ENCODE data around the gene ERGIC1.

Gene ERGIC1

DNA sequence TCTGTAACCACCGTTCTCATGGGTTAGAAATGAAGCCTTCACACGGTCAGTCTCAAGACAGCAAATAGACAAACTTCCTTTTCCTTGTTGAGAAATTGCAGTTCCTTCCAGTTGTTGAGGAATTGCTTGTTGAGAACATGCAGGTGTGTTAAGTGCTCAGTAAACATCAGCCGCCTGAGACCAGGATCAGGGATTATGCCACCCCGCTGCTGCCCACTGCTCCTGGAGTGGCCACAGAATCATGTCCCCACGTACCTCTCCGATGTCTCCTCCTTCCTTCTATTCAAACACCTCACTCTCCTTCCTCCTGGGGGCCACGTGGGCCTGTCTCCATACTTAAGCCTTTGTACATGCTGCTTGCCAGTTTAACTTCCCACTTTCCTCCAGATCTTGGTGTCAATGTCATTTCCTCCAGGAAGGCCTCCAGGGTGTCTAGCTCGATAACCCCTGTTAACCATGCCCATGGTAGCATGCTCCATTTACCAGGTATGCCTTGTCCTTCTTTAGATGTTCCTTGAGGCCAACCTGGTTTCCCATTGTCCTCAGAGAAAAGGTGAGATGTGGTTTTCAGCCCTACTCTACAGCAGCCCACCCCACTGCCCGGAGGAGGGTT is 91.4 kb downstream of the ERGIC1 start:
- DNase-seq: no peak

GRCh38 chr5:172926008-172926523 is 92.0 kb downstream of the ERGIC1 start:
- no peak for DNase-seq

GRCh38 chr5:172926796-172927195 is 92.7 kb downstream of the ERGIC1 start:
- no peak for DNase-seq

- DNase-seq: no peak
These were observed 95.4 kb downstream of the ERGIC1 start for GRCh38 chr5:172929371-172929838.

- no peak for DNase-seq
These were observed 97.0 kb downstream of the ERGIC1 start for GRCh38 chr5:172931001-172931536.

DNA sequence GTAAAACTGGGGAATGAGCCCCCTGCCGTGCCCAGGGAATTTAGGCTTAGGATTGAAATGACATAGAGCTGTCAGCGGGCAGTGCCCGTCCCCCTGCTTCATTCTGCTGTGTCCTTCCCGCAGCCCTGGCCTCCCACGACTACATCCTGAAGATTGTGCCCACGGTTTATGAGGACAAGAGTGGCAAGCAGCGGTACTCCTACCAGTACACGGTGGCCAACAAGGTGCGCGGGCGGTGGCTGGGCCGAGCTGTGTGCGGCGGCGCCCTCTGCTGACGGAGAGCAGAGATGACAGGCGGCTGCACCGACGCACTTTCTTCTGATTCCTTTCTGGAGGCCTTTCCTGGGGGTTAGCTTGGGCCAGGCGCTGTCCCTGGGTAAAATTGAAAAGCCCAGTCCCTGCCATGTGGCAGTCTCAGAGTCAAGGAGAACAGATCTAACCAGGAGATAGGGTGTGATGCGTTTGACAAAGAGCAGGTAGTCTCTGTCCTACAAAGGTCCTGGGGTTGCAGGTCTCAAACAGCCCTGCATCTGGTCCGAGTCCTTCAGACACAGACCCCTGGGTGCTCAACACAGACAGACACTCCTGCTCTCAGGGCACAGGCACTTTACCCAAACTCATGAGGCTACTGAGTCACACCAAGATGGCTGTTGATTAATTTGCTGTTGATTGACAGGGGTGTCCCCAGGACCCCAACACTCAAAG is 98.4 kb downstream of the ERGIC1 start:
- peak; percentile 57 for DNase-seq

- no peak for DNase-seq
These were observed 99.2 kb downstream of the ERGIC1 start for GRCh38 chr5:172933238-172933637.

DNA sequence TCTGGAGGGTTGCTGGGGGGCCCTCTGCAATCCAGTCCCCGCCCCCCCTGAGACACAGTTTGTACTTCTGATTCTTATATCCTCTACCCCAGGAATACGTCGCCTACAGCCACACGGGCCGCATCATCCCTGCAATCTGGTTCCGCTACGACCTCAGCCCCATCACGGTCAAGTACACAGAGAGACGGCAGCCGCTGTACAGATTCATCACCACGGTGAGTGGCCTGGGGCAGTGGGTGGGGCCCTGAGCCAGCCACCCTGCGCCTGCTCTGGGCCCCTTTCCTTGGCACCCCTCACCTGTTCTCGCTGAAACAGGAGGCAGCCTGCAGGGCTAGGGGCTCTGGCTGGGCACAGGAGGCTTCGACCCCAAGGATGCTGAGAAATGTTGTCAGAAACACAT is 101.0 kb downstream of the ERGIC1 start:
- no peak for DNase-seq

- no peak for DNase-seq
These were observed 102.3 kb downstream of the ERGIC1 start for GRCh38 chr5:172936401-172936800.

DNA sequence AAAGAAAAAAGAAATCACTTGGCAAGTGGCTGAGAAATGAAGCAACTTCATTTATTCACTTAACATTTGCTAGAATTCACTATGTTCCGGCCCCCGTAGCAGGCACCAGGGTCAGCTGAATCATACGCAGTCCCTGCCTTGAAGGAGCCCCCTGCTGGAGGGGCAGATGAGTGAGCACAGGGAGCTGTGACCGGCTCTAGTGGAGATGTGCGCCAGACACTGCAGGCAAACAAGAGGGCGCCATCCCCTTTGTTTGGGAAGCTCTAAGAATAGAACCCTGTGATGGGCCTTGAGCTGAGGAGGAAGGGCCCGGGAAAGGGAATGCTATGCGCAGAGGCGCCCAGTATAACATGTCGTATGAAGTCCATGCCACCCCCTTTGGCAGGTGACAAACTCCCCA is 105.0 kb downstream of the ERGIC1 start:
- peak; percentile 61 for DNase-seq

DNA sequence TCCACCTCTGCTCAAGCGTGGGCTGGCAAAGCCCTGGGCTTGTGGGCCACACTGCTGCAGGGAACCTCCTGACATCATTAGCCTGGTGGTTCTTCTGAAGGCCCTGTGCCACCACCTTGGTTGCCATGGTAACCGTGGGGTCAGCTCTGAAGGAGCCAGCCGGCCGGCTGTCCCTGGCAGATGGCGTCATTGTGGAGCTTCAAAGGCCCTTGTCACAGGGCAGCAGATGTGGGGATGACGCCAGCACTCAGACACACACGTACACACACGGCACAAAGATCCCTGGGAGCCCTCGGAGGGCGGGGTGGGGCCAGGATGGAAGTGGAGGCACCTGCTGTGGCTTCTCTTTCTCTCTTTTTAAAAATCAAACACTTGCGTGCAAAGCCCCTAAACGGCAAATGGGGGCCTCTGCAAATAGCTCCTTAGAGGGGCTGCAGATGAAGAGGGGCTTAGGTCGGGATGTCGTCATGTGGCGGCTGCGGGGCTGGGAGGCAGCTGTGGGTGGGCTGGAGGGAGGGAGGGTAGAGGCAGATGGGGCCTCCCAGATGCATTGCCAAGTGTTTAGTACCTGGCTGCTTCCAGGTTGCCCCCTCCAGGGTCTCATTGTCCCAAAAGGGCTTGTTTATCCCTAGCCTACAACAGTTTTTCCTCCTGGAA is 105.7 kb downstream of the ERGIC1 start:
- DNase-seq: peak; percentile 85

DNA sequence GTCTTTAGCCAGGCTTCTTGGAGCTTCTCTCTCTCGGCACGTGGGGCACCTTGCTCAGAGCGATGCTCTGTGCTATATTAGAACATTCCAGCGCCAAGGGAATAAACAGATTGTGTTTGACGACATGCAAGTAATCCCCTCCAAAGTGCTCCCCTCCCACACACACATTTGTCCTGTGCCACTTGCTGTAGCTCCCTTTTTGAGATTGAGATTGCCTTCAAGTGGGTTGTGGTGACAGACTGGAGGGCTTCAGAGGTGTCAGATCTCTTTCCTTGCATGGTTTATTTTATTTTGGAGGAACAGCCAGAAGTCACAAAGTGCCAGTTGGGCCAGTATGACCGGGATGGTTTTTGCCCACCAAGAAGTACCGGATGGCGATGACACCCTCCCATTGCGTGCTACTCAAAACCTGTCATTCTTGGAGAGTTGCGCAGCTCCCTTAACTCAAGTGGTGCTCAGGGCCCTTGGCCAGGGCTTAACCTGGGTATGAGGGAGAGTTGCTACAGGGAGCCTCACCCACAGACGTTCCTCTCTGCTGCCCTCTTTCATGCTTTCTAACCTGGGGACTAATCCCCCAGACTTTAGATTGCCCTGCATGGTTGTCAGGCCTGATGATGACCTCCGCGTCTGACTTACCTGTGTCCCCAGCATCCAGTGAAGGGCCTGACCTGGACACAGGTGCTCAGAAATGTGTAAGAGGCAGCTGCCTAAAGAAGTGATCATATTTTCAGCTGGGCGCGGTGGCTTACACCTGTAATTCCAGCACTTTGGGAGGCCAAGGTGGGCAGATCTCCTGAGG is 106.4 kb downstream of the ERGIC1 start:
- peak; percentile 57 for DNase-seq

GRCh38 chr5:172941067-172941516 is 107.0 kb downstream of the ERGIC1 start:
- DNase-seq: peak; percentile 49

DNA sequence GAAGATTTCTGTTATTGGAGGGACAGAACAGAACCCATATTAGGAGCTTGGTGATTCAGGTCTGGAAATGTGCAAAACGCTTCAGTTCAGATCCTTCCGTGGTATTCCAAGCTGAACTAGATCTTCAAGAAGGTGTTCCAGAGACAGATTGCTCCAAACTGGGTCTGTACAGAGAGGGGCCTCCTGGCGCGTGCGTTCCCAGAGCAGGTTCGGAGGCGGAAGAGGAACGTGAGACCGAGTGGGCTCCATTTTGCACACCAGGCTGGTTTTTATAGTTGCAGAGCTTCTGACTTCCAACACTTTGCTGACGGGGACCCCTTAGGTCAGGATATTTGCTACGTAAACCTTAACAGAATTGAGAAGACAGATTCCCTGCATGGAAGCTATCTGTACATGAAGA is 108.5 kb downstream of the ERGIC1 start:
- no peak for DNase-seq

DNA sequence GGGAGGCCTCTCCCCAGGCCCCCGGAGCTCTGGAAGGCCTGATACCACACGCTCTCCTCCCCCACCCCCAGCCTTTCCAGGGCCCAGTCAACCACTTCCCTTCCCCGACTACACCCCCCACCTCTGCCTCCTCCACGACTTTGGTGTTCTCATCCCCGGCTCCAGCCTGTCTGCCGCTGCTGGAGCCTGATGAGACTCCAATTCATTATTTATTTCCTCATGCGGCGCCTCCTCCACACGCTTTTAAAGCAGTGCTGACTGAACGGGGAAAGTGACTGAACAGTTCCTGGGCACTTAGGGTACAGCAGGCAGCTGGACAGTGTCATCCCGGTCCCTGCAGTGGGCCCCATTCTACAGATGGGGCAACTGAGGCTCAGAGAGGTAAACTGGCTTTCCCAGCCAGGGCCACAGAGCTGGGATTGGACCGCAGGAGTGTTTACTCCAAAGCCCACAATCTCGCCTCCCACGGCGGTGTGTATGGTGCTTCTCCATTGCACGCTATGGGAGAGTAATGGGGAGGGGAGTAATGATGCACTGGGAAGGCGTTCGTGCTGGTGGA is 109.3 kb downstream of the ERGIC1 start:
- DNase-seq: no peak

- DNase-seq: no peak
These were observed 109.9 kb downstream of the ERGIC1 start for GRCh38 chr5:172943906-172944305.

- no peak for DNase-seq
These were observed 110.7 kb downstream of the ERGIC1 start for GRCh38 chr5:172944741-172945140.

DNA sequence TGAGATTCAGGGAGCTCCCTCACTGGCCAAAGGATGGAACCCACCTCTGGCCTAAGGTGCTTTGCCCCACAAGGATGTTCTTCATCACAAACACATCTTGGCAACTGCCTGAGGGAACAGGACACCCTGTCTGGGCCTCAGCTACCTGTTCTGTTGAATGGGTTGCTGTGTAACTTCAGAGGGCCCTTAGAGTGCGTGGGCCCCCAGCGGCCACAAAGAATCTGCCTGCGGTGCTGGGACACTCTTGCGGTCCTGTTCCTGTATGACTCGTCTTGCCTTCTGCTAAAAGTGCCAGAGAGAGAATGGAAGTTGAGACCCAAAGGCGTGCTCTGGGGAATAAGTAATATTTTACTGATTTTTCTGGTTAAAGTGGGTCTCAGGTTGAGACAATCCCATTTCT is 111.1 kb downstream of the ERGIC1 start:
- DNase-seq: no peak

DNA sequence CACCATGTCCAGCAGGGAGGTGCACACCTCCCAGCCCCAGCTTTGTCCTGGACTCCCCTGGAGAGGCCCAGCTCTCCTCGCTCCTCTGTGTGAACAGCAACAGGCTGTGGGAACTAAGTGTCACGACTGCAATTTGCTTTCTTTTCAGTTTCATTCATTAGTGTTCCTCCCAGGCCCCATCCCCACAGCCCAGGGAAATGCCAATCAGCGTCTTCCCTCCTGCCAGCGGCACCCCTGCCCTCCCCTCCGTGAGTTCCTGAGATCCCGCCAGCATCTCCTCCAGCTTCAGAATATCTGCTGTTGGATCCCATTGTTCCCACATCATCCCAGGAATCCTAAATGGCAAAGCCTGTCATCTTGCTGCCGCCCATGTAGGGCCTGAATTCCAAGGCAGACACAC is 112.1 kb downstream of the ERGIC1 start:
- DNase-seq: no peak

- DNase-seq: no peak
These were observed 115.4 kb downstream of the ERGIC1 start for GRCh38 chr5:172949426-172949825.

DNA sequence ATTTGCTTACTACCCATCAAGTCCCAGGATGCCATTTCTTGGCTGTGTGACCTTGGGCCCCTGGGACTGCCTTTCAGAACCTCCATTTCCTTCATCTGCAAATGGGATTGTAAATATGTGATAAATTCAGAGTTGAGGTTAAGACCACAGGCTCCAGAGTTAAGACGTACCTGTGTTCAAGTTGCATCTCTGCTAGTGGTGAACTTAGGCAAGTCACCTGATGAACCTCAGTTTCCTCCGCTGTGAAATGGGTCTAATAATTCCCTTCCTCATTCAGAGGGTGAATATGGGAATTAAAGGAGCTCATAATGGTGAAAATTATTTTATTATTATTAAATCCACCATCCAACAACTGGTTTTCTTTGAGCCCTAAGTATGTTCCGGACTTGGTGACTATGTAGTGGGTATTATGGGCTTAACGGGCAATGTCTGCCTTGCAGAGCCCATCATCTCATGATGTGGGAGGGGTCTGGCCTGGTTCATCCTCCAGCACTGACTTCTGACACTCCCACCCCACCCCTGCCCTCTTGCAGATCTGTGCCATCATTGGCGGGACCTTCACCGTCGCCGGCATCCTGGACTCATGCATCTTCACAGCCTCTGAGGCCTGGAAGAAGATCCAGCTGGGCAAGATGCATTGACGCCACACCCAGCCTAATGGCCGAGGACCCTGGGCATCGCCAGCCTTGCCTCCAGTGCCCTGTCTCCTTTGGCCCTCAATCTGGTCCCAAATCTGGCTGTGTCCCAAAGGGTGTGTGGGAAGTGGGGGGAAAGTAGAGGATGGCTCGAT is 116.3 kb downstream of the ERGIC1 start:
- no peak for DNase-seq
